ENCODE measurements around the gene FILIP1. TPM values are rescaled to one million over a fixed set of nuclear protein-coding genes. Genes with fewer than 3 reads are reported as not detected.

Gene FILIP1
- total and polyA plus RNA-seq, 2 of the 4 experiments (the other 2 are of a cell fraction), result under 0.01 to 0.03 TPM

DNA sequence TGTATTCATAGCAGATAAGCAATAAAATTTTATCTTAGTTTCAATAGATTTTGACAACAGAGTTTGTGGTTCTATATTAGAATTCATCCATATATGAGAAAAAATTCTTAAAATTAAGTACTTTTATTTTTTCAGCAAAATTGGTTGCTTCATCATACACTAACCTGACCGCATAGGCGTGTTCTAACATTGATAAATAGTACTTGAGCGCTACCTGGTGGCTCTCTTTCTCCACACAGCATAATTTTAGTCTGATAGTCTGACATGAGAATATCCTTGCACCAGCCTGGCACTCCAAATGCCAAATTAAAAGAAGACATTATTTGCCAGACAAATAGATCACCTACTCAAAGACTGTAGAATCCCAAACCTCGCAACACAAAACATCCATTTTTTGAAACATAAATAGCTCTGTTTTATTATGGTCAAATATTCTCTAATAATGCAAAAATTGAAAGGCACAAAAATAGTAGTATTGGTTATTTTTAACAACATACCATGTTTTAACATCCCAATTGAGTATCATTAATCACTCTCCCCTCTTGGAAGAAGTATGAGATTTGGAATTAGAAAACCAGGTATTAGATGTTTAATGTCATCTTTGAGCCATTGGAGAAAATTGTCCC is 33.0 kb upstream of the FILIP1 start (continued):
- TF ChIP-seq SMC3 (IDR thresholded peaks at IDR 0.05; ENCODE audit: low read depth, low read length), result peak; percentile 99

DNA sequence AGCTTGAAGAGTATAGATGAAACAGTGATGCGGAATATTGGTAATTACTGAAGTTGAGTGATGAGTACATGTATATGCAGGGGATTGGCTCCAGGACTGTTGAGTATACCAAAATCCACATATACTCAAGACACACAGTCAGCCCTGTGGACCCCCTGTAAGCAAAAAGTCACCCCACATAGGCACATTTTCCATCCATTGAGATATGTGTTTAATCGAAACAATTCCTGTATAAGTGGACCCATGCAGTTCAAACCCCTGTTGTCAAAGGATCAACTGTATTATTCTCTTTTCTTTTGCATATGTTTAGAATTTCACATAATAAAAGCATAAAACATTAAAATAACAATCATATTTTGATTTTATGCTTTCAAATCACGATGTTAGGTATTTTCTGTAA is 32.1 kb upstream of the FILIP1 start:
- H3K4me3 ChIP-seq (ENCODE audit: insufficient read depth, low read depth, low read length), result no peak overlapping the region
- H4K91ac ChIP-seq (ENCODE audit: insufficient read depth, low read depth, low read length), result no peak overlapping the region
- dilution Hi-C loops (cut with HindIII; ENCODE audit: low sequenced_read_pairs, unreplicated experiment) (no loop called here), intact Hi-C loops (cut with micrococcal nuclease) (loop anchor here (1.0 to 5.0 kb wide), 4 partner anchors 158 to 259 kb away; partner anchors contain the start of gene TMEM30A), in situ Hi-C loops (cut with MboI; ENCODE audit: low sequenced_read_pairs) (no loop called here)
- no TSS peak for BruUV-seq (replicated peaks)
- ChIA-PET CTCF (interaction anchor here (0.6 to 1.8 kb wide), 3 partner anchors 155 to 228 kb away, joined by 3 to 7 read pairs (median 4); no protein-coding TSS in a partner anchor), POLR2A (ENCODE audit: unreplicated experiment) (no interaction called here)
- H4K5ac ChIP-seq (ENCODE audit: low read depth, low read length), result no peak overlapping the region
- no peak overlapping the region for H2BK5ac ChIP-seq (ENCODE audit: low read depth, low read length, poor library complexity, severe bottlenecking)
- no peak overlapping the region for H2BK15ac ChIP-seq (ENCODE audit: low read depth, low read length)
- 0 out of 2 replicates have a peak overlapping the region, but pooled peaks have one; percentile 14 for H3K18ac ChIP-seq (ENCODE audit: low read depth, low read length)
- no CpG with 5 or more reads among the region's 3 CpGs for WGBS, 2 experiments (ENCODE audit: extremely low coverage in 2 of 2, insufficient read length in 1 of 2)
- no peak overlapping the region for H3K23ac ChIP-seq (ENCODE audit: low read depth, low read length)
- H3K4me1 ChIP-seq (ENCODE audit: control insufficient read depth, insufficient read depth, low read length), result peaks cover 4% of the 10 kb centered on the region
- H3K36me3 ChIP-seq (ENCODE audit: control insufficient read depth, insufficient read depth, low read length), result no peaks in the 10 kb centered on the region
- no peaks in the 10 kb centered on the region; the same call in 1 of the 2 replicates for H3K27me3 ChIP-seq (ENCODE audit: control insufficient read depth, insufficient read depth, low read length)
- no peak overlapping the region for H3K56ac ChIP-seq (ENCODE audit: extremely low read depth, insufficient read depth, low read length)
- ATAC-seq (ENCODE audit: low read depth), result no peak
- no peak overlapping the region for H2AK5ac ChIP-seq (ENCODE audit: low read depth, low read length)
- H3K14ac ChIP-seq (replicated peaks; ENCODE audit: low read depth, low read length), result no peak overlapping the region
- DNase-seq, result no peak
- TF ChIP-seq MXI1 (IDR thresholded peaks at IDR 0.05; ENCODE audit: borderline replicate concordance, low read depth, low read length), result no peak
- H3K4ac ChIP-seq (ENCODE audit: low read depth, low read length), result 0 out of 2 replicates have a peak overlapping the region, but pooled peaks have one; percentile 28
- no peaks in the 10 kb centered on the region for H3K9me3 ChIP-seq (ENCODE audit: control insufficient read depth, insufficient read depth, low read length)
- H2BK120ac ChIP-seq (ENCODE audit: low read depth, low read length), result peak overlapping the region; percentile 27; the same call in 1 of the 2 replicates
- no peak overlapping the region for H2AK9ac ChIP-seq (replicated peaks; ENCODE audit: low read depth, low read length, poor library complexity)
- no peak overlapping the region for H4K8ac ChIP-seq (ENCODE audit: low read depth in 2 of 2, low read length in 2 of 2)
- H4K20me1 ChIP-seq (ENCODE audit: insufficient read depth, low read length), result no peaks in the 10 kb centered on the region
- no peak overlapping the region for H3K4me2 ChIP-seq (ENCODE audit: low read depth, low read length)
- no peaks in the 10 kb centered on the region for H3K79me1 ChIP-seq (ENCODE audit: low read depth in 1 of 2, low read length in 2 of 2)
- no peak overlapping the region for H2BK20ac ChIP-seq (ENCODE audit: low read depth, low read length)
- no peak overlapping the region for H3K9ac ChIP-seq (ENCODE audit: low read depth, low read length)
- no peaks in the 10 kb centered on the region for H3K9me1 ChIP-seq (ENCODE audit: insufficient read depth, low read length)
- H3K27ac ChIP-seq (ENCODE audit: insufficient read depth, low read length), result no peak overlapping the region
- no peak overlapping the region for H2AFZ ChIP-seq (replicated peaks; ENCODE audit: low read length, poor library complexity)

Measured in IMR-90 (cell line).